Measurements from ENCODE around the gene CTBP2.

CTBP2 gene

DNA sequence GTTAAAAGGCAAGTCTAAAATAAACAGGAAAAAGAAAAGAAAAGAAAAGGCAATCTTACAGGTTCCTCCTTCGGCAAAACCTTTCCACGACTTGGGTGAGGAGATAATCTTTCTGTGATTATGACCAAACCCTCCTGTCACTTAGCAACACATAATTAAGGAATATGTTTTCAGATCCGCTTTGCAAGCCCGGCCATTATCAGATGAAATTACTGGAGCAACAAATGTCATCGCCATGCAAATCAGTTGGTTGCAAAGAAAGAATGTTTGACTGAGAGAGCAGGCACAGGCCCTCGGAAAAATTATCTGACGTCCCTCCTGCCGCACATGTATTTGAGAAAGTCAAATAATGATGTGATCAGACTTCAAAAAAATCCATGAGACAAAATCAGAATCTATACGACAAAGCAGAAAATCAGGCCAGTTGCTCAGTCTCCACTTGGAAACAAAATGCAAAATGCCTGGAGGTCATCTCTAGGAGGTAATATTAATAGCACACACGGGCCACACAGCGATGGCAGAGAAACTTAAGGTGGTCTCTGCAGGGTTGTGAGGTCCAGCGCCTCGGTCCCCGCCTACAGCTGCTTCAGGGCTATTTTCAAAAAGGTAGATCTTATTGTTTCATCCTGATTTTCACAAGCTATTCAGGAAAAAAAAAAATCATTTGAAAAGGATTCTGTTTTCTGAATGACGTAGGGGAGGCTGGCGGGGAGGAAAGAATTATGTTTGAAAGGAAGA is 135.7 kb downstream of the CTBP2 start:
- DNase-seq (ENCODE audit: low read depth): no peak

DNA sequence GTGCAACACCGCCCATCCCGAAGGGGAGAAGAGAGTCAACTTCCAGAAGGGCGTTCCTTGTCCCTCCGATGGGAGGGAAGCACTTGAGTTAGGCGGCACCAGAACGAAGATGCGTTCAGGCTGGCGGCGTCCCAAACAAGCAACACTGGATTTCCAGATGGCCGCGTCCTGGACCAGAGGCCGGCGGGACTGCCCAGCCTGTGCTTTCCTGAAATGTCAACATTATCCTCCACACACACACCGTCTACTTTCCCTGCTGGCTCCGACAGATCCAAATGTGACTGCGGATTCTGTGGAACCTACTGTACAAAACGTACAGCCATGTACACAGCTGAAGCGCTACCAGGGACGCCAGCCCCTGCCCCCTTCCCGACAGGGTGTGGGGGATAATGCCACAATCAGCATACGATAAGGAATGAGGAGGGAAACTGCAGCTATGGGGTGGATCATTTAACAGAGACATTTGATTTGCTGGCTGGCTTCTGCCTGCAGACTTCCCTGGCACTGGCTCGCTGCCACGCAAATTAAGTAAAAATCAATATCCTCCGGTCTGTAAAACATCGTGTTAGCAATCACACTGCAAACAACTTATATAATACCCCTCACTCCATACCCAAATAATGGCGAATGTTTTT is 136.4 kb downstream of the CTBP2 start:
- DNase-seq (ENCODE audit: low read depth): no peak

DNA sequence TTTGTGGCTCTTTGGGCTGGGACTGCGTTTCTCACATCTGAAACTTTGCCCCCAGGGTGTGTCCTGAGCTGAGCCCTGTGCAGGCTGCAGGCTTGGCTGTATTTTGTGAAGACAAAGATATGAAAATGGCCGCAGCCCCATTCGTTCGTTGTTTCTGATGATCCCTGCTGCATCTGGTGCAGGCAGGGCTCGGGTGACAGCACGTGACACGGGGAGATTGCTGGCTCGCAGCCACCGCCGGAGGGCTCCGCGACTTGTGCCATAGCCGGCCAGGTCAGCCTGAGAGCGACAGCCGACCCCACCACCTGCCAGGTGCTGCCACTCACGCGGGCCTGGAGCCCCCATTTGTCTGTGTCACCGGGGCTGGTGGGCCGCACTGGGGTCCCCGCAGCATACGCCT is 137.1 kb downstream of the CTBP2 start:
- DNase-seq (ENCODE audit: low read depth): no peak

DNA sequence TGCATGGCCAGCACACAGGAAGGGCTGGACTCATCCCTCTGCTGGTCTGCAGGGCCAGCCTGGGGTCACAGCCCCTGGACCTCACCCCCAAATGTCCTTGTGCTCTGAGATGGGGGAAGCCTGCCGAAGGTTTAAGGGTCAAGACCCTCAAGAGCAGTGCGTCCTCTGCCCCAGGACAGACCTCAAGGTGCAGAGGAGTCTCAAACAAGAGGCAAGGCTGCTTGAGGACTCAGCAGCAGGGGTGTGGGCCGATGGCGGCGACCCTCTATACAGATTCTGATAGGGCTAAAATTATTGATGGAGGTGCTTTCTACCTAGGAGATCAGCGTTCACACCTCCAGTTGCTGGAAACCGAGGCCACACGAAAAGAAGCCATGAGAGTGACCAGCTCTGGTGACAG is 137.7 kb downstream of the CTBP2 start:
- DNase-seq (ENCODE audit: low read depth): no peak

DNA sequence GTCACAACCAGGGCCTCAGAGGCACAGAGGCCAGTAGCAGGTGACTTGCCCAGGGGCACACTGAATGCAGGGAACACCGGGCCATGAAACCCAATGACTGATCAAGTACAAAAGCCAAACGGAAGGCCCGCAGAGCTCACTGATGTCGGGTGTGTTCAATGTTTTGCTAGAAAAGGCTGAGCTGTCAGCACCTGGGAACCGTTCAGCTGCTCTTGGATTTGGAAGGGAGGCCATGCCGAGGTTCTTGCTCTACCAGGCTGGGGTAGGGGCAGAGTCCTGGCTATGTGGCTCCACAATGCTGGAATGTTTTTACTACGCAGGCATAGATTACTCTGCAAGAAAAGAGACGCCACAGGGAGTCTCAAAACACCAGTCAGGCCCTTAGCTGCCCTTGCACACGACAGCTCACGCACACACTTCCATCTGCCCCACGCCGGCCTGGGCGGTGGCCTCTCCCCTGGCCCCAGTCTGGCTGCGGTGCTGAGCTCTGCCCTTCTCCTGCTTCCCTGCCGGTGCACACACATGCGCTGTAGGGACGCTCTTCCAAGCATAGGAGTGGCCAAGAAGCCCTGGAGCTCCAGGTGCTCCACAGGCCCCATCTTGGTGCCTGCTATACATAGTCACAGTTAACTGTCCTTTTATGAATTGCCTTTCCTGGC is 138.5 kb downstream of the CTBP2 start:
- DNase-seq (ENCODE audit: low read depth): no peak

DNA sequence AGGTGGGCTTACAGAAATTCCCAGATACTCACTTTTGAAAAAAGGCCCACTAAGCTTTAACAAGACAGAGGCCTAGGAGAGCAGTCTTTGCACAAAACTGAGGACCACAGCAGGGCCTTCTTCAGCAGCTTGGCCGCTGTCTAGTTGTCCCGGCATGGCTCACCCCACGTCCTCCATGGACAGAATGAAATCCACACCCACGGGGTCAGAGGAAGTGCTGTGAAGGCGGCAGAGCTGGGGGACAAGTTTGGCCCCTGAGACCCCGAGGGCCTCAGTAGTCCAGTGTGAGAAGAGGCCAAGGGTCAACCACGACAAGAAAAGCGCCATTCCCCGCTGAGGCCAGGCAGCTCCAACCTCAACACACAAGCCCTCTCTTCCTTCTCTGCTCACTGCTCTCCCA is 139.5 kb downstream of the CTBP2 start:
- DNase-seq (ENCODE audit: low read depth): no peak

DNA sequence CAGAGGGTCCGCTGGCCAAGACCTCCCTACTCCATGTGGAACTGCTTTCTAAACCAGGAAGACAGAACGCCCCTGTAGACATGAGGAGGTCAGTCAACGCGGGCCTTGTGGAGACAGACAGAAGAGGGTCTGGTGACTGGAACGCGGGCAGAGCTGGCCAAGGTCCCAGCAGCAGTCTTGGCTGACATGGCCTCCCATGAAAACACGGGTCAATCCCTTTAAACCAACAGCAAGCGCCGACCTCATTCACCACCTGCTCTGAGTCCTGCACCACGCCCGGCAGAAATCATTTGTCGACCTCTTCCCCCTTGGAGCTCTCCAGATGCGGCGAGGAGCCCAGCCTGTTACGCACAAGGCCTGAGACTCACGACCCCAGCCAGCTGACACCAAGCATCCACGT is 140.0 kb downstream of the CTBP2 start:
- DNase-seq (ENCODE audit: low read depth): no peak

DNA sequence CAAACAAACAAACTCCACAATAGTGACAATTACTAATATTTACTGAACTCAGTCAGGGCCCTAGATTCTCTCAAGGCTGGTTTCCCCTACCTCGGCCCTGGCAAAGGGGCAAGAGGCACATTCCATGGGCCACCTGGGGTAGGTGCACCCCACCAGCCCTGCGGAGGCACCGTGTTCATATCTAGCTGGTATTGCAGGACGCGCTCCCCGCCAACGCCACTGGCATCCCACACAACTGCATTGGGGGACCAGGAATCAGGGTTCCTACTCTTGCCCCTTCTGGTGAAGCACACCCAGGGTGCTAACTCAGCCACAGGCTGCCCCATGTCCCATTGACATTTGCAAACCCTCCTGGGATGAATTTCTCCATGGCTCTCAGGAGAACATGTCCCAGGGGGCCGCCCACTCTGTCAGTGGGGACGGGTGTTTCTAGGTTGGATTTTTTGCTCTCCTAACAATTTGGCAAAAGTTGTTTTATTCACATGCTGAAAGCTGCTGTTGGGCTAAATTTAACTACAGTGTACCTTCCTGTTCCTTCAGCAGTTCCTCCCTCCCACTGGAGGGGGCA is 141.7 kb downstream of the CTBP2 start:
- no peak for DNase-seq (ENCODE audit: low read depth)

DNA sequence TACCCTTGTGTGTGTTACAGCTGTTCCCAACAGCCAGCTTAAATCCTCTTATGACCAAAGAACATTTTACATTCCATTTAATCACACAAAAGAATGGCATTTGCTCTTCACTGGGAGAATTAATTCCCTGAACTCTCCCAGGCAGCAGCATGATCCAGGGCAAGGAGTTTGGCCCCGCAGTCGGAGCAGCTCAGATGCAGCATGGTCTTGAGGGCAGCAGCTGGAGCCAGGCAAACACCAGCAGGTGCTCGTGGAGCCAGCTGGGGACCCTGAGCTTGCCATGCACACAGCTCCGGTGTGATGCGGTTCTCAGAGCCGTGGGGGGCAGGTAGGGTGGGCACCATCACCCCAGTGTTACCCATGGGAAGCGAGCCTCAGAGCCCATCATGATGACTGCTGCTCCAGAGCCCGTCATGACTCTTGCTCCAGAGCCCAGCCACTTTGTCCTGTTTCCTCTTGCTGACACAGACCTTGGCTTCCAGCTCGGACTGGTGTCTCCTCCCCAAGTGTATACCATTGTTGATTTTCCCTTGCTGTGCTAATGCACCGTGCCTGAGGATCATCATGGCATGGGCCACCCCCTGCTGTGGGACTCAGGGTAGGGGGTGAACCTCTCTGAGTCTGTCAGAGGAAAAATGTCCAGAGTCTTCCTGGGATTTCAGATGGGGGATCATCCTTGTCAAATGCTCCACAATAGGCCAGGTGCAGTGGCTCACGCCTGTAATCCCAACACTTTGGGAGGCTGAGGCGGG is 142.6 kb downstream of the CTBP2 start:
- DNase-seq (ENCODE audit: low read depth): no peak

DNA sequence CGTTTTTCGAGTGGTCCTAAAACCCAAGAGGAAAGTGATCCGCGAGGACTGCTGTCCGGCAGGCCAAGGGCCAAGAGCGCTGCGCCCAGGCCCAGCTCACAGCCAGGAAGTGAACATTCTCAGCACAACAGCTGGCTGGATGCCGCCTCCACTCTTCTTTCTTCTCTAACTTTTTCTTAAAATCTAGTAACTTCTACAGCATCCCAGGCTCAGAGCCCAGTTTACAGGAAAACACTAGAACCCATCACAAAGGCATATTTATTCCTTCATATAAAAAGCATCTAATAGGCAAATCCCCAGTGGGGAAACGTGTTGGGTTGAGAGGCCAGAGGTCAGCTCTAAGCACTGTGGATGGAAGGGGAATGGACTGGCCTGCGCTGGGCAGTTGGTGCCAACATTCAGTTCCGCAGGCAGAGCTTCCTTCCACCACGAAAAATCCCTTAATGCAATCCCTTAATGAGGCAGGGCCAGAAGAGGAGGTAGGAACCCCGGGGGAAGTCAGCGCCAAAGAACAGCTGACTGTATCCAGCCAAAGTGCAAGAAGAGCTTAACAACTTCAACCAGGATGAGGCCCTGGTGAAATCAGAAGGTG is 143.7 kb downstream of the CTBP2 start:
- no peak for DNase-seq (ENCODE audit: low read depth)

DNA sequence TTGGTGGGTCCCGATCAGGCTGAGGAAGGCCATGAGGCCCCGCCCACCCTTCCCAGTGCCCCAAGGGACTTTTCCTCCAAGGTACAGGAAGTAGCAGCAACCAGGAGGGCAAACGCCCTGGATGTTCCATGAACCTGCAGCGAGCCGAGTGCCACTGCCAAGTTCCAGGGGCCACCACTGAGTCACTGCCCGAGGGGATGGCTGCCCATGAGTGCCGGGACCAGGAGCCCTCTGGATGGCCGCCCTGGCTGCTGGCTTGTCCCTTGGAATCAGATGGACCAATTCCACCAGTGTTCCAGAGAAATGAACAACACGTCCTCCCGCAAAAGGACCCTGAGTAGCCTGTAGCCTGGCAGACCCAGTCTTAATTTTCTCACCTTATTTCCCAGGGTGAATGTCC is 144.2 kb downstream of the CTBP2 start:
- no peak for DNase-seq (ENCODE audit: low read depth)

DNA sequence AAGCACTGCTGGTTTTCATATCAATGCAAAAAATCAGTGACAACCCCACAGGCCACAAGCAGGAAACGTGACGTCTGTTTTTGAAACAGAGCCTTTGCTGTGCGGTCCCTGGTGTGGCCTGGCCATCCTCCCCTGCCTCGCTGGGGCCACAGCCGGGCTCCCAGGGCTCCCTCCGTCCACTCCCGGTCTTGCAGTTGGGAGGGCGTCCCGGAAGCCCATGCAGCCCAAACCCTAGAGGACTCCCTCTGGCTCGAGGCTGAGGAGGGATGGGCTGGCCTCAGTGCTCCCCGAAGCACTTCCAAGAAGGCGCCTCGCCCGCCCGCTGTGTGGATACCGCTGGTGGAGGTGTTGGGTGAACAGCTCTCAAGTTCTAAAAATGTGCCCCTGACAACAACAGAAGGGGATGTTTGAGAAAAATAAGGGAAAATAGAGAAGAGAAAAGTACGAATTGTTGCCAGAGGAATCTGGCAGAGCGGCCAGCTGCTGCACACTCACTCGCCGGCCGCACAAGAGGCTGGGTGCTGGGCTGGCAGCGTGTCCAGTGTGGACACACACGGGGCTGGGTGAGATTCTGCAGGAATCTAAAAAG is 144.9 kb downstream of the CTBP2 start:
- no peak for DNase-seq (ENCODE audit: low read depth)

DNA sequence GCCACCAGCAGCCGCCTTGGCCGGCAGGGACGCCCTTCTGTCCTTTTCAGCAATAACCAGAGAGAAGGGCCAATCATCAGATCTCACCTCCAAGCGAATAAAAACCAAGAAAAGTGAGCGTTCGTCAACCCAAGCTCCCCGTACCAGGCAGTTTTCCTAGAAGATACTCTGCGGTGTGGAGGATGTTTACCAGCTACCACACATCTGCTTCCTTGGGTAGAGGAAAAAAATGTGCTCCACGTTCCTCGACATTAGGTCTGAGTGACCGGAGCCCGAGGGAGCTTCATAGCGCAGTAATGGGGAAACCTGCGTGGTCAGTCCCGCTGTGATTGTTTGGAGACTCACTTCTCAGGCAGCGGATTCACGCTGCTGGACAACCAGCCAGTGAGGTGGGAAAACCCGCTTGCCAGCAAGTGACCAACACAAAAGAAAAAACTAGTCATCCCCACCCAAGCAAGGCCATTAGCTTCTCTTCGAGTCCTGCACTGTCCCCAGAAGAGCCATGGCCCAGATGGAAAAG is 145.5 kb downstream of the CTBP2 start:
- DNase-seq (ENCODE audit: low read depth): no peak

DNA sequence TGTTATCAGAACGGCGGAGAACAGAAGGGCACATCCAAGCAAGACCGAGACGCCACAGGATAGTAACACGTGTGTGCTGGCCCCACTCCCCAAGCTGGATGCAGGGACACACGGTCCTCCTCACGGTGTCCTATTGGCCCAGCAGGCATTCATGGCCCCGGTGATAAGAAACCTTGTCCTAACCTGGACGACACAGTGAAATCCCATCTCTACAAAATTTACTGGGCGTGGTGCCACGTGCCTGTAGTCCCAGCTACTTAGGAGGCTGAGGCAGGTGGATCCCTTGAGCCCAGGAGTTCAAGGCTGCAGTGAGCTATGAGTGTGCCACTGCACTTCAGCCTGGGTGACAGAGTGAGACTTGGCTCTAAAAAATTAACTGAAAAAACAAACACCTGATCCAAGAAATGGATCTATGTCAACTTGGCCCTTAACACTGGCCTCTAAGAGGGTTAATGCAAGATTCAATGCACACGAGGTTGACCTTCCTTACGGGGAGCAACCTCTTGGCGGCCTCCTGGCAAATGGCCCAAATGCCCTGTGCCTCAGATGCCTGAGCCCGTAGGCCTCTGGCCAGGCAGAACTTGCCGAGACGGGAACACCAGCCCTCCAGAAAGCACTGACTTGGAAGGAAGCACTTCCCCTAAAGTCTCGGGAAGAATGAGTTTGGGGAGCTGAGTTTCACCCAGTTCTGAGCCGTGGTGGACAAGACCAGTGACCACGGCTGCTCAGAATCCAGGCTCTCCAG is 146.1 kb downstream of the CTBP2 start:
- DNase-seq (ENCODE audit: low read depth): no peak

DNA sequence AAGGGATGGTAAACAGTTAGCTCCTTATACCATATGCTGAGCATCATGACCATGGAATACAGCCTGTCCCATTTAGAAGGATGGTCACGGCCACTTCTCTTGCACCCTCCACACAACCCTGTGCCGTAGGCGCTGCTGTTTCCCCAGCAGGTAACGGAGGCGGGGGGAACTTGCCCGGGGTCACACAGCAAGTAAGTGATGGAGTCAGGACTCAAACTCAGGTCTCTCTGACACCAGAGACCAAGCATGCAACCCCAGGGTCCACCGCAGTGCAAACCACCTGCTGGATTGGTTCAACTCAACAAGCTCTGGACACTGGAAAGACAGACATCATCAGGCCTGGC is 146.9 kb downstream of the CTBP2 start:
- DNase-seq (ENCODE audit: low read depth): no peak

DNA sequence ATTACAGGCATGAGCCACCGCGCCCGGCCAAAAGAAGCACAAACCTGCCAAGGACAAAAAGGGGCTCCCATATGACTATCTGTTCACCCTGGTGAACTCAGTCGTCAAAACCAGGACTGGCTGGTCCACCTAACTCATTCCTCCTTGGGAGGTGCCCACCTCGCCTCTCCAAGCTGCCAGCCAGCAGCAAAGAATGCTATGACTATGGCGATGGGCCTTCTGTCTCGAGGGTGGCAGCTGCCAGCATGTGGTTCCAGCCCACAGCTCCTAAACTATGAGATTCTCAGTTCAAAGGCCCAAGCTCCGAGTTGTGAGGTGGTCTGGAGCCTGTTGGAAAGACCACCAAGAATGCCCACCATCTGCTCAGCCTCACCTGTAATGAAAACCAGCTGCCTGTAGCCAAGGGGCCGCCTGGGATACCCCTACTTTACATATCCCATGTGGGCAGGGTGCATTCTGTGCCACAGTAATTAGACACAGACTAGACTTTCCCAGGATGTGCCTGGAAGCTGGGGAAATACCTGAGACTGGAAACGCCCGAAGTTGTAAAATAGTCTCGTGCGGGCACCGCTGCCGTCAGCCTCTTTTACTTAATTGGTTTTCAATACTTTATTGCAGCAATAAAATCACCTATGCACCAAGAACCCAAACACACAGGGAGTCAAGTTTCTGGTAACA is 147.4 kb downstream of the CTBP2 start:
- DNase-seq (ENCODE audit: low read depth): no peak

DNA sequence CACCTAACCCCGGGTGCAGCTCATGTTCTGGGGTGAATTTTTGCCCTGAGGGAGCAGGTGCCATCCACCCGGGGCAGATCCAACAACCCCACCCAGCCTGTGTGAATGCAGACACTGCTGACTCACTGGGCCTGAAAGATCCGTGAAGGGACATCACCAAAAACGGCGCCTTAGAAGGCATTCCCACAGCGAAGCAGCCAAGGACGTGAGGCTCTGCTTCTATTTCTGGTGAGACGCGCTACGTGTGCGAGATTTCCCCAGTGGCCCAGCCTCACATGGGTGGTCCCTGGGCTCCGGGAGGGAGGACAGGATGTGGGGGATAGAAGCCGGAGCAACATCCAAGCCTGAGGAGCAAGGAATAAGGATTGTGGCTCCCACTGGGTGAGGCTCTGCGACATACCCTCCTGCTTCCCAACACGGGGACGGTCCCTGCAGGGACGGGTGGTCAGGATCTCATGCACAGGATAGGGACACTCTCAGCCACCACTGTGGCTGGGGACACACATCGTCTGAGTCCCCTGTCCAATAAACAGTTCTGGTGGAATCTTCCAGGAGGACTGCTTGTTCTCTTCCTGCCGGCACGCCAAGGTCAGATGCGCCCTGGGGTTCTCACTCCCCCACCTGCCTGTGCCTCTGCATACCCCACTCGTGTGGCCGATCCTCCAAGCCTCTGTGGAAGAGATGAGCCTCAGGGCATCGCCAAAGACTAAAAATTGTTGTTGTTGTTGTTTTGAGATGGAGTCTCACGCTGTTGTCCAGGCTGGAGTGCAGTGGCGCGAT is 148.2 kb downstream of the CTBP2 start:
- no peak for DNase-seq (ENCODE audit: low read depth)

DNA sequence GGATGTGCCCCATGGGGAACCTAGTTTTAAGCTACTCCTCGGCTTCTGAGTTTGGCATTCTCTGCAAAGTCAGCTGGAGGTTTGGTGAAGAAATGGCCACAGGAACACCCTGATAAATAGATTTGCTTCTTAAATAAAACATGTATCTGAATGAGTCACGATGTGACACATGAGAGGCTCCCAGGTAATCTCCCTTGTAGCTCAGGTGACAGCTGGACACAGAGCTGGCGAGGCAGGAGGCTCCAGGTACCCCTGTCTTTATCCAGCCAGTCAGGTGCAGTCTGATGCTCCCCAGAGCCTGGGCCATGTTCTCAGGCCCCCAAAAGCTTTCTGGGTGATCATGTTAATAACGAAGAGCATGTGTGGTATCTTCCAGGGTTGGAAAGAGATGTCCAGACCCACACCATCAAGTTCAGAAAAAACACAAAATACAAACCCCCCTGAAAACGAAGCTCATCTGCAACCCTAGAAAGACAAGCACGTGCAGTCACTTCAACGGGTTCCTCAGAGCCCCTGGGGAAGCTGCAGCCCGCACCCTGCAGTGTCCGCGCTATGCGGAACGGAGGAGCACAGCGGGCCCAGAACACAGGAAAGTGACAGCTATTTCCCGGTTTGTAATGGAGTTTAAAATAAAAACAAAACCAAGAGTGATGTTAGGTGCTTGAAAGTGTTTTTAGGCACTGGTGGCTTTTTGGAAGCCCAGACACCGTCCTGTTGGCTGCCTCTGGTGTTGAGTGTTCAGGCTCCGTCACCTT is 149.0 kb downstream of the CTBP2 start:
- no peak for DNase-seq (ENCODE audit: low read depth)

DNA sequence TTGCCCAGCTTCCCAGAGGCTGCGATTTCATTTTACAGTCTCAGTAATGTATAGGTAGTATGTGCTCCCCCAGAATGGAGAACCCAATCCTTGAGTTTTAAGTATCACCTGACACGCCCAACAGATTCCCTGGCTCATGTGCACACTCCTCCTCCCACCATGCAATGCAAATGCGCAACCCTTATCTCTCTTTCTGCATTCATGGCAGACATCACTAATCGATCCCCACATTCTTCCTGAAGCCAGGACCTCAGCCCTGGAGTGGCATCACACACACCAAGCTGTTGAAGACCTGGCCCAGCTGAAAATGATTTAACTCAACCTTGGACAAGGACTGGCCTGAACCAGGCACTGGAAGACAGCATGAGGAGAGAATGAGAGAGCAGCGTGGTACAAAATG is 150.0 kb downstream of the CTBP2 start:
- no peak for DNase-seq (ENCODE audit: low read depth)

Data from T follicular helper cell (primary cell).